Ovary (tissue), 9 donors: ENCODE results near the gene RIPOR2. TPM values are rescaled to one million over a fixed set of nuclear protein-coding genes. Genes with fewer than 3 reads are reported as not detected.

ENCODE experiments used
- DNase-seq, 5 donors: peaks; one replicate each; pipeline ENCODE4 v3.0.0-alpha.2; 2019 to 2020
- H3K27ac ChIP-seq, 2 donors: fragments of 200-600 bp; one replicate each; pipeline versions ENCODE4 v1.5.1 to v1.8.0; 2019 to 2022
- H3K27me3 ChIP-seq: fragments of 200-600 bp; one replicate; pipeline ENCODE4 v1.8.0; 2022
- H3K36me3 ChIP-seq: fragments of 200-600 bp; sonication (generic); one replicate; pipeline ENCODE4 v1.5.1; 2019
- H3K4me1 ChIP-seq: one replicate; pipeline ENCODE4 v1.8.1; 2013; ENCODE audit warnings: mild to moderate bottlenecking, moderate library complexity; ENCODE audit not compliant: insufficient read depth
- H3K4me3 ChIP-seq: fragments of 200-600 bp; sonication (generic); one replicate; pipeline ENCODE4 v1.5.1; 2017
- H3K9me3 ChIP-seq, 2 donors: fragments of 200-600 bp in 1 of 2; sonication (generic) in 1 of 2; one replicate each; pipeline versions ENCODE4 v1.5.1 to v1.8.1; 2013 to 2019; ENCODE audit warnings: mild to moderate bottlenecking in 1 of 2, moderate library complexity in 1 of 2
- CTCF ChIP-seq, 3 donors: fragments of 450-650 bp in 2 of 3; fragments of 200-600 bp in 1 of 3; IDR thresholded peaks; one replicate each; pipeline versions ENCODE4 v1.5.1 to v1.8.0; 2016 to 2022; ENCODE audit warnings: antibody characterized with exemption in 3 of 3, mild to moderate bottlenecking in 1 of 3
- EP300 ChIP-seq: sonication (generic); formaldehyde crosslinking; IDR thresholded peaks from one replicate; pipeline ENCODE4 v1.6.1; 2017; ENCODE audit warnings: antibody characterized with exemption
- POLR2A ChIP-seq: fragments of 450-650 bp; IDR thresholded peaks from one replicate; pipeline ENCODE4 v1.6.1; 2017; ENCODE audit warnings: antibody characterized with exemption, mild to moderate bottlenecking, moderate library complexity
- WGBS, 3 donors: extraction: QIAGEN DNeasy Blood & Tissue Kit in 1 of 3; methylation state at CpG; one replicate each; pipeline versions ENCODE4 v1.1.5 to v1.1.7; 2013 to 2017; 5-methylcytosine and 5-hydroxymethylcytosine counted together
- intact Hi-C, 4 donors: fragments of 100-400 bp; cut with DNase I; formaldehyde crosslinking; loops; one replicate each; pipeline versions ENCODE4 v1.11.0 to v1.15.1; 2022 to 2023
- polyA plus RNA-seq, 2 donors: library from polyadenylated mRNA; stranded (reverse); fragments of 200-250 nt in 1 of 2; fragments of 350-450 nt in 1 of 2; fragmentation: Illumina TruSeq in 1 of 2; extraction: RNeasy Lipid Tissue Mini Kit (QIAGEN cat#74804) in 1 of 2; gene quantifications; one replicate each; pipeline ENCODE4 v1.2.3, GENCODE V29; 2013 to 2014
- total RNA-seq, 7 donors: library from RNA; depleted of rRNA in 2 of 7; stranded (reverse); fragments of >200 nt in 2 of 7; fragmentation: NEBNext Ultra II Directional in 3 of 7; extraction: Animal tissue kit (Norgen Biotek cat#: 25700) in 3 of 7; gene quantifications; one replicate each; pipeline versions ENCODE4 v1.1.0 to v1.2.4, GENCODE V29; 2016 to 2023
- donor health status: DM: no; HTN: no; CAD: no; lungs with moderate emphysema.
- donor health status: DM: no; HTN: no; CAD: no.
- donor health status: Bipolar disorder and iron deficiency.
- donor health status: DM: yes; HTN: yes; CAD: no.
- donor health status: DM: no; HTN: no; CAD: no.
- donor health status: DM: yes; HTN: yes; CAD: no.

The RIPOR2 gene
- total and polyA plus RNA-seq, 9 donors: 1.1 to 14.4 (median 4.5) TPM

DNA sequence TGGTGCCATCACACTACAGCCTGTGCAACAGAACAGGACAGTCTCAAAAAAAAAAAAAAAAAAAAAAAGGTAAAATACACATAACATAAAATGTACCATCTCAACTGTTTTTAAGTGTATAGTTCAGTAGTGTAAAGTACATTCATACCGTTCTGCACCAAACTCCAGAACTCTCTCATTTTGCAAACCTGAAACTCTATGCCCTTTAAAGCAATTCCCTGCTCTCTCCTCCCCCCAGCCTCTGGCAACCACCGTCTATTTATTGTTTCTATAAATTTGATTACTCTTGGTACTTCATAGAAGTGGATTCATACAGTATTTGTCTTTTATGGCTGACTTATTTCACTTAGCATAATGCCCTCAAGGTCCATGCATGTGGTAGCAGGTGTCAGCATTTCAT, 12.9 kb downstream of the RIPOR2 start:
- H3K4me1 ChIP-seq: peaks cover 3% of the 10 kb centered on the region
- no peak overlapping the region for H3K27ac ChIP-seq
- H3K9me3 ChIP-seq: no peaks in the 10 kb centered on the region
- no peak overlapping the region for H3K4me3 ChIP-seq
- no peaks in the 10 kb centered on the region for H3K36me3 ChIP-seq
- 79 to 87% (median 86%) methylated on average over 2 of the region's 2 CpGs for WGBS, 3 donors
- DNase-seq: no peak
- H3K27me3 ChIP-seq: no peaks in the 10 kb centered on the region
- TF ChIP-seq EP300 (no peak), CTCF (IDR thresholded peaks at IDR 0.05) (no peak), POLR2A (no peak)
- intact Hi-C loops: no loop called here

DNA sequence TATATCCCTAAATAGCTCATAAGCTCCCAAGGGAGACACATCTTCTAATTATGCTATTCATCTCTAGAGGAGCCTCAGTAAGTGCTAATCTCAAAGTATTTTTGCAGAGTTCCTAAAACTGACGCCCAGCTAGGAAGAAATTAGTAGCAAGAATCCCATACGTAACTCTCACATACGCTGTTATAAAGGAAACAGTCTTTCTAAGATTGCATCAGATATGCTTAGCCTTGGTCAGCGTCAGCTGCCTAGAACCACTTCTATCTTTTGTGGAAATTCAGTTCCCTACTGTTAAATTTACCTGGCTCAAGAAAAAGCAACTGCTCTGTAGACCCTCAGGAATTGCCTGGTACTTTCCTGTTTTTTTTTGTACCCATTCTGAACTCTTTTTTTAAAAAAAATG, 13.6 kb downstream of the RIPOR2 start:
- intact Hi-C loops: no loop called here
- Histone ChIP-seq H3K27ac (no peak overlapping the region), H3K9me3 (no peaks in the 10 kb centered on the region), H3K4me3 (no peak overlapping the region), H3K4me1 (peaks cover 3% of the 10 kb centered on the region), H3K27me3 (no peaks in the 10 kb centered on the region), H3K36me3 (no peaks in the 10 kb centered on the region)
- WGBS, 3 donors: 90 to 96% (median 94%) methylated on average over 4 of the region's 4 CpGs
- TF ChIP-seq CTCF (IDR thresholded peaks at IDR 0.05) (no peak), EP300 (no peak), POLR2A (no peak)
- no peak for DNase-seq

DNA sequence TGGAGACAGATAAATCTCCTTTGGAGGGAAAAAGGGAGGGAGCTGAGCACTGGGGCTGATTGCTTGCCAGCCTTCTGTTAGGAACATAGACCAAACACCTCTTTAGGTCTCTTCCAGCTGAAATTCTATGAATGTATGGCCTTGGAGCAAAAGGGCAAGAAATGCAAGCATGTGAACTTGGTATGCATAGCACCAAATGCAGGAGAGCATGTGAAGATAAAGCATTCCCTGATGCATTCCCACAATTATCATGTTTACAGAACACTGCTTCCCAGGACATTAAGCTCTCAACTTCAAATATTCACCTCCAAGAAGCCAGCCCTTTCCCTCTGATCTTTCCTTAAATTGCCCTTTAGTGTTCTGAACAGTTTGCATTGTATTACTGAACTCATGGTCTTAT, 15.6 kb downstream of the RIPOR2 start:
- TF ChIP-seq POLR2A: no peak
- TF ChIP-seq CTCF (IDR thresholded peaks at IDR 0.05): no peak
- TF ChIP-seq EP300: no peak
- DNase-seq: no peak
- Histone ChIP-seq H3K27me3 (no peaks in the 10 kb centered on the region), H3K36me3 (no peaks in the 10 kb centered on the region), H3K9me3 (no peaks in the 10 kb centered on the region), H3K27ac (no peak overlapping the region), H3K4me3 (no peak overlapping the region), H3K4me1 (peaks cover 3% of the 10 kb centered on the region)
- intact Hi-C loops: no loop called here

GRCh38 chr6:24919056-24919892, 16.5 kb downstream of the RIPOR2 start:
- TF ChIP-seq EP300: no peak
- no peak for TF ChIP-seq CTCF (IDR thresholded peaks at IDR 0.05)
- TF ChIP-seq POLR2A: no peak
- Histone ChIP-seq H3K4me1 (peaks cover 3% of the 10 kb centered on the region), H3K4me3 (no peak overlapping the region), H3K27me3 (no peaks in the 10 kb centered on the region), H3K9me3 (no peaks in the 10 kb centered on the region), H3K36me3 (no peaks in the 10 kb centered on the region), H3K27ac (no peak overlapping the region)
- intact Hi-C loops: no loop called here
- 22 to 29% (median 25%) methylated on average over 12 of the region's 12 CpGs for WGBS, 3 donors
- no peak for DNase-seq
